GM12878 (cell line): Measurements from ENCODE around the gene GPER1. TPM values are rescaled to one million over a fixed set of nuclear protein-coding genes. Genes with fewer than 3 reads are reported as not detected.

Source experiments
- ATAC-seq: fragments of 200-7000 bp; cut with Tn5 transposase; 3 replicates; pipeline ENCODE4 v1.9.1; 2020; ENCODE audit warnings: mild to moderate bottlenecking, moderate library complexity
- Bru-seq: library from RNA; stranded (reverse); fragments of 400-500 nt; gene quantifications from one replicate; lab custom pipeline; 2021; lab: Mats Ljungman, UMichigan
- BruChase-seq, 2 experiments: library from RNA; stranded (reverse); fragments of 400-500 nt; gene quantifications; one replicate each; lab custom pipeline; 2021; lab: Mats Ljungman, UMichigan
- BruUV-seq: library from RNA; stranded (reverse); fragments of 400-500 nt; replicated peaks from 2 replicates; lab custom pipeline; 2021; lab: Mats Ljungman, UMichigan
- CTCF ChIA-PET: fragments of 300-600 bp; sonication (Branson Sonifier 250); formaldehyde crosslinking; extraction: SDS; loops from one replicate; lab custom pipeline; 2021; ENCODE audit warnings: inconsistent platforms; lab: Yijun Ruan, JAX
- POLR2A ChIA-PET: fragments of 350-600 bp; formaldehyde crosslinking; extraction: SDS; loops from one replicate; lab custom pipeline; 2021; ENCODE audit warnings: inconsistent platforms; lab: Charles Lee
- RAD21 ChIA-PET: fragments of 300-600 bp; sonication (Branson Sonifier 250); formaldehyde crosslinking; loops from one replicate; lab custom pipeline; 2023; ENCODE audit warnings: antibody characterized with exemption; ENCODE audit not compliant: unreplicated experiment; lab: Charles Lee
- SMC1A ChIA-PET: fragments of 300-600 bp; sonication (Branson Sonifier 250); formaldehyde crosslinking; loops from one replicate; lab custom pipeline; 2023; ENCODE audit not compliant: unreplicated experiment, uncharacterized antibody; lab: Charles Lee
- DNase-seq: peaks from one replicate; pipeline ENCODE4 v3.0.0-alpha.2; 2011; ENCODE audit warnings: low read depth, low spot score
- FAIRE-seq: peaks from 3 replicates; lab custom pipeline; 2011; peaks lifted over from hg19 to GRCh38; lab: Jason Lieb, UNC
- H2AFZ ChIP-seq: 2 replicates; pipeline ENCODE4 v1.6.0; 2011; ENCODE audit warnings: low read depth, low read length, control low read depth; ENCODE audit not compliant: control insufficient read depth
- H3K27ac ChIP-seq: 2 replicates; pipeline ENCODE4 v1.5.1; 2011; ENCODE audit warnings: control low read depth; ENCODE audit not compliant: control insufficient read depth, insufficient read depth
- H3K27me3 ChIP-seq, 2 experiments: replicated peaks in 1 of 2; 2 replicates each; pipeline versions ENCODE4 v1.6.0 to v1.6.1; 2011; ENCODE audit warnings: low read length in 1 of 2; ENCODE audit not compliant: control insufficient read depth in 2 of 2, insufficient read depth in 2 of 2
- H3K36me3 ChIP-seq, 2 experiments: 2 replicates each; pipeline ENCODE4 v1.5.1; 2011; ENCODE audit warnings: low read length in 1 of 2; ENCODE audit not compliant: control insufficient read depth in 2 of 2, insufficient read depth in 2 of 2
- H3K4me1 ChIP-seq: 2 replicates; pipeline ENCODE4 v1.6.1; 2011; ENCODE audit warnings: mild to moderate bottlenecking, low read length, moderate library complexity, mixed read lengths; ENCODE audit not compliant: control insufficient read depth, insufficient read depth
- H3K4me2 ChIP-seq: 2 replicates; pipeline ENCODE4 v1.6.0; 2011; ENCODE audit warnings: control low read depth; ENCODE audit not compliant: control insufficient read depth, insufficient read depth
- H3K4me3 ChIP-seq: fragments of 200-600 bp; sonication (generic); 2 replicates; pipeline ENCODE4 v1.5.1; 2016
- H3K79me2 ChIP-seq: 2 replicates; pipeline ENCODE4 v1.6.0; 2011; ENCODE audit warnings: low read length; ENCODE audit not compliant: control insufficient read depth, insufficient read depth
- H3K9ac ChIP-seq: 2 replicates; pipeline ENCODE4 v1.8.0; 2011; ENCODE audit warnings: low read length, control low read depth, mixed read lengths; ENCODE audit not compliant: control insufficient read depth, insufficient read depth
- H3K9me3 ChIP-seq: replicated peaks from 3 replicates; pipeline ENCODE4 v1.5.1; 2011; ENCODE audit warnings: mild to moderate bottlenecking, low read length; ENCODE audit not compliant: control insufficient read depth, insufficient read depth
- H4K20me1 ChIP-seq: 2 replicates; pipeline ENCODE4 v1.6.0; 2011; ENCODE audit not compliant: control insufficient read depth, insufficient read depth
- CEBPZ ChIP-seq: fragments of 150-350 bp; IDR thresholded peaks from 2 replicates; pipeline ENCODE4 v1.6.1; 2016; ENCODE audit warnings: low read depth, low read length
- EED ChIP-seq: sonication (generic); IDR thresholded peaks from 2 replicates; pipeline ENCODE4 v1.6.1; 2016; ENCODE audit warnings: antibody characterized with exemption, low read depth
- GABPA ChIP-seq: IDR thresholded peaks from 2 replicates; pipeline ENCODE4 v1.6.1; 2014; ENCODE audit warnings: antibody characterized with exemption, low read depth, mild to moderate bottlenecking, inconsistent platforms
- RBBP5 ChIP-seq: fragments of 200-600 bp; sonication (generic); conservative IDR thresholded peaks from 2 replicates; pipeline ENCODE4 v1.6.1; 2016
- RUNX3 ChIP-seq: IDR thresholded peaks from 2 replicates; pipeline ENCODE4 v1.6.1; 2012; ENCODE audit warnings: low read length, inconsistent platforms
- ZNF592 ChIP-seq: fragments of 450-650 bp; IDR thresholded peaks from 2 replicates; pipeline ENCODE4 v1.6.1; 2017; ENCODE audit warnings: mild to moderate bottlenecking, moderate library complexity
- WGBS: methylation state at CpG from one replicate; pipeline ENCODE4 v1.1.6; 2016; ENCODE audit warnings: low lambda C conversion rate; ENCODE audit not compliant: insufficient replicate concordance, insufficient coverage; ENCODE audit errors: missing lambda C conversion rate; 5-methylcytosine and 5-hydroxymethylcytosine counted together
- in situ Hi-C: fragments of 300-500 bp; cut with MboI; formaldehyde crosslinking; loops from 9 replicates; pipeline ENCODE4 v1.14.3; 2018; ENCODE audit warnings: mixed read lengths
- intact Hi-C: fragments of 100-400 bp; cut with micrococcal nuclease; formaldehyde crosslinking; loops from one replicate; pipeline ENCODE4 v1.14.2; 2022; ENCODE audit not compliant: unreplicated experiment
- long read RNA-seq, 2 experiments: library from polyadenylated mRNA; unstranded; transcript quantifications; one replicate each; pipeline ENCODE4 v2.0.0, GENCODE V29; 2019 to 2020
- polyA minus RNA-seq, 3 experiments: library from RNA; depleted of rRNA, polyadenylated mRNA; stranded (reverse); fragments of >200 nt; gene quantifications; 2 replicates each; pipeline ENCODE4 v1.2.3, GENCODE V29; 2011
- polyA plus RNA-seq, 11 experiments: library from polyadenylated mRNA; depleted of rRNA in 4 of 11; unstranded in 6 of 11; stranded (reverse) in 5 of 11; fragments of >200 nt; fragmentation: Nextera tagmentation in 4 of 11; fragmentation: Illumina TruSeq in 1 of 11; extraction: Ambion mirVana in 4 of 11; extraction: Trizol in 1 of 11; gene quantifications; 1 replicate in 1 of 11; 2 replicates in 10 of 11; pipeline versions ENCODE4 v1.2.1 to v1.2.3, GENCODE V29; 2011 to 2016; ENCODE audit warnings: inconsistent platforms in 2 of 11, missing spikeins in 2 of 11, low read depth in 1 of 11
- total RNA-seq, 4 experiments: library from RNA; depleted of rRNA in 3 of 4; stranded (reverse); fragments of >200 nt in 3 of 4; fragmentation: Illumina TruSeq in 1 of 4; extraction: Trizol in 1 of 4; gene quantifications; 2 replicates each; pipeline versions ENCODE4 v1.2.1 to v1.2.3, GENCODE V29; 2013 to 2021
- TF ChIP-seq, protein P1 (sequence below): fragments of 450-650 bp; IDR thresholded peaks from 2 replicates; pipeline ENCODE4 v1.6.1; 2016; ENCODE audit warnings: mild to moderate bottlenecking

GPER1 gene
- total RNA-seq (2013; cell fraction: nucleolus; rRNA removed), result 22.4 and 23.1 TPM in 2 replicates
- total RNA-seq (2014; rRNA removed) (5.3 and 5.5 TPM in 2 replicates), total RNA-seq (2014; rRNA removed; fragmentation: Illumina TruSeq; extraction: Trizol) (1.8 and 2.2 TPM in 2 replicates), total RNA-seq (2021) (6.3 and 7.7 TPM in 2 replicates), polyA plus RNA-seq (2011; rRNA removed) (1.3 and 1.9 TPM in 2 replicates), polyA plus RNA-seq (2014; fragmentation: Illumina TruSeq; extraction: Trizol) (0.73 and 1.4 TPM in 2 replicates), polyA plus RNA-seq (2014; fragmentation: Nextera tagmentation; extraction: Ambion mirVana) (under 1 TPM; 0.03 to 0.73 TPM), polyA plus RNA-seq (2014; rRNA removed) (6.5 TPM in 2 replicates), polyA plus RNA-seq (2016; fragmentation: Nextera tagmentation; extraction: Ambion mirVana) (1 to 10 TPM; 3.0 to 5.2 TPM), polyA minus RNA-seq (2011; rRNA and poly(A)+ RNA removed) (3.1 and 5.3 TPM in 2 replicates), Bru-seq, nascent RNA (percentile 50 among the genes with signal in this experiment), BruChase-seq, experiment 1, labeled RNA remaining after a 6-hour chase (percentile 47 among the genes with signal in this experiment), BruChase-seq, experiment 2, labeled RNA remaining after a 2-hour chase (percentile 49 among the genes with signal in this experiment)
- polyA plus RNA-seq (2011; ENCODE audit: low read depth), result 3.5 TPM
- 3.7 and 5.1 TPM in 2 replicates for polyA plus RNA-seq (2011; cell fraction: cytosol; rRNA removed)
- polyA plus RNA-seq (2011; cell fraction: nucleus; rRNA removed), result 7.0 and 10.0 TPM in 2 replicates
- polyA plus RNA-seq (2012), result 8.0 and 8.4 TPM in 2 replicates
- polyA minus RNA-seq (2011; cell fraction: cytosol; rRNA and poly(A)+ RNA removed), result 2.1 and 2.3 TPM in 2 replicates
- polyA minus RNA-seq (2011; cell fraction: nucleus; rRNA and poly(A)+ RNA removed), result 0.96 and 1.5 TPM in 2 replicates
- long read RNA-seq, experiment 1, partial matches to known transcripts, result 0 of 4 reads
- long read RNA-seq, experiment 1, other reads (novel, unspliced or antisense), result 1 of 4 reads
- long read RNA-seq, experiment 2, result 0 reads

- peaks cover 3% of the 10 kb centered on the region for H3K79me2 ChIP-seq
- peak within 1 kb of the TSS; percentile 76; the same call in 1 of the 2 replicates for H3K27ac ChIP-seq
- no peaks in the 10 kb centered on the region for H4K20me1 ChIP-seq
- SMC1A ChIA-PET, result interaction anchor here (0.6 to 4.2 kb wide), 6 partner anchors 11 to 94 kb away, joined by 3 to 38 read pairs (median 4); no protein-coding TSS in a partner anchor
- H3K4me3 ChIP-seq, result peak within 1 kb of the TSS; percentile 43; the same call in 1 of the 2 replicates
- H3K9me3 ChIP-seq, result no peaks in the 10 kb centered on the region; the same call in 2 of the 3 replicates
- RAD21 ChIA-PET, result interaction anchor here (1.1 to 3.7 kb wide), 5 partner anchors 15 to 95 kb away, joined by 3 to 41 read pairs (median 4); no protein-coding TSS in a partner anchor
- no peak for ATAC-seq
- in situ Hi-C loops (no loop called here), intact Hi-C loops (loop anchor here (2.0 to 5.0 kb wide), 3 partner anchors 15 to 96 kb away; a partner anchor contains a TSS)
- CTCF ChIA-PET, result interaction anchor here (1.1 to 5.7 kb wide), 8 partner anchors 8 to 87 kb away, joined by 3 to 77 read pairs (median 17); a partner anchor contains a TSS
- WGBS, result 89% methylated on average over 27 of the region's 28 CpGs
- H3K36me3 ChIP-seq, result peaks cover 0 to 11% of the 10 kb centered on the region in 2 experiments; a peak in 2 of 4 replicates
- H3K4me2 ChIP-seq, result peak within 1 kb of the TSS; percentile 96
- DNase-seq, result no peak
- H3K9ac ChIP-seq, result peak within 1 kb of the TSS; percentile 78
- peaks cover 12% of the 10 kb centered on the region for H3K4me1 ChIP-seq
- no TSS peak for BruUV-seq
- H2AFZ ChIP-seq, result peak within 1 kb of the TSS; percentile 92
- no peak for FAIRE-seq
- H3K27me3 ChIP-seq, result no peaks in the 10 kb centered on the region
- POLR2A ChIA-PET, result interaction anchor here (1.0 to 2.7 kb wide), 2 partner anchors 15 to 50 kb away, joined by 3 to 16 read pairs; a partner anchor contains a TSS
- TF ChIP-seq CEBPZ (no peak), GABPA (no peak), RBBP5 (no peak), ZNF592 (no peak), EED (no peak), RUNX3 (no peak)
- TF ChIP-seq, protein P1, sequence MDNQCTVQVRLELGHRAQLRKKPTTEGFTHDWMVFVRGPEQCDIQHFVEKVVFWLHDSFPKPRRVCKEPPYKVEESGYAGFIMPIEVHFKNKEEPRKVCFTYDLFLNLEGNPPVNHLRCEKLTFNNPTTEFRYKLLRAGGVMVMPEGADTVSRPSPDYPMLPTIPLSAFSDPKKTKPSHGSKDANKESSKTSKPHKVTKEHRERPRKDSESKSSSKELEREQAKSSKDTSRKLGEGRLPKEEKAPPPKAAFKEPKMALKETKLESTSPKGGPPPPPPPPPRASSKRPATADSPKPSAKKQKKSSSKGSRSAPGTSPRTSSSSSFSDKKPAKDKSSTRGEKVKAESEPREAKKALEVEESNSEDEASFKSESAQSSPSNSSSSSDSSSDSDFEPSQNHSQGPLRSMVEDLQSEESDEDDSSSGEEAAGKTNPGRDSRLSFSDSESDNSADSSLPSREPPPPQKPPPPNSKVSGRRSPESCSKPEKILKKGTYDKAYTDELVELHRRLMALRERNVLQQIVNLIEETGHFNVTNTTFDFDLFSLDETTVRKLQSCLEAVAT, result peak; percentile 90
Measured at GRCh38 chr7:1087952-1088920, at the start of gene GPER1. TSS of gene GPER1 (plus strand) at chr7:1088113. CDS start at chr7:1091729, 3,616 bp downstream.
